ENCODE measurements around the gene GSG1L2.
"Not testable (repeated sequence)": the region's sequence is repeated elsewhere in the genome, so short reads cannot be mapped to it uniquely, and the experiment has no call there.

GSG1L2 gene

DNA sequence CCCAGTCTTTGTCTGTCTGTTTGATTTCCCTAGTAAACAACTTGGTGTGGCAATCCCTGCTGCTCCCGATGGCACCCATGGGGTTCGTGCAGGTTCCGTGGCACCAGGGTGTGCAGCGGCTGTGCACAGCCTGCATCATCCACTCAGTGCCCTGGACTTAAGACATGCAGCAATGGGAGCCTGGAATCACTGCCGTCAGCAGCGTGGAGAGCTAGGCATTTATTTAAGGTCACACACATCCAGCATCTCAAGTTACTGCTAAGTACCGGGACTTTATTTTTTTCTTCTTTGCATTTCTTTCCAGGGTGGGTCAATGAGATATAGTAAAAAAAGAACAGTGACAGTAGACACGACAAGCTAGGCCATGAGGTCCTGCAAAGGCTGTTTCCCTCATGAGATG, 33.3 kb downstream of the GSG1L2 start:
- no peak for DNase-seq

DNA sequence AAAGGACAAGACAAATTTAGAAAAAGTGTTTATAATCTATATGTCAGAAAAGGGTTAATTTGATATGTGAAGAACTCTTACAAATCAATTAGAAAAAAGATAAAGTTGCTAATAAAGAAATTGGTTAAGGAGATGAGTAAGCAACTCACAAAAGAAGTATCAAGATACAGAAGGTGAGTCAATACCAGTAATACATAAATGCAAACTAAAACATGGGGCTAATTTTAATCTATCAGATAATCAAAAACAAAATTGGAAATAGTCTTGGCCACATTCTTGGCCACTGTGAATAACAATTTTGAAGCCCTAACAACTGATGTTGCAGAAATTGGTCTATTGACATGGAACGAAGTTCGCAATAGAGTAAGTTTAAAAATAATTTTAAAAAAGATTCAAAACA, 37.3 kb downstream of the GSG1L2 start:
- no peak for DNase-seq

GRCh38 chr17:9783465-9783864, 38.4 kb downstream of the GSG1L2 start:
- not testable (repeated sequence) for DNase-seq

- DNase-seq: no peak
These were observed 38.8 kb downstream of the GSG1L2 start for GRCh38 chr17:9783050-9783449.

- no peak for DNase-seq
These were observed 41.3 kb downstream of the GSG1L2 start for GRCh38 chr17:9780552-9780951.

GRCh38 chr17:9776911-9777310, 45.0 kb downstream of the GSG1L2 start:
- DNase-seq: no peak

DNA sequence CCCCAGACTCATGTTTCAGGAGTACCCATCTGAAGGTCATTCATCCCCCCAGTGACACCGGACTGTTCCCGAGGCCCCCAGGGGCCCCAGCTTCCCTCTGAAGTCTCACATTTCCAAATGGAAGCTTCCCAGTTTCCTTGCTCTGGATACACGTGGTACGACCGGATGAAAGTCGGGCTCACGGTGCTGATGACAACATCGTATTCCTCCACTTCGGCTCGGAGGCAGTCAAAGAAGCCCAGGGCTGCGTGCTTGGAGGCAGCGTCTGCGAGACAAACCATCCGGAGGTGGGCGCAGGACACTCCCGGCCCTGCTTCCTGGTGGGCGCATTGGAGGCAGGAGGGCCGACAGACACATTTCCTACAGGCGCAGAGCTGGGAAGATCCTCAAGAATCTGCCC, 49.2 kb downstream of the GSG1L2 start:
- DNase-seq: no peak

DNA sequence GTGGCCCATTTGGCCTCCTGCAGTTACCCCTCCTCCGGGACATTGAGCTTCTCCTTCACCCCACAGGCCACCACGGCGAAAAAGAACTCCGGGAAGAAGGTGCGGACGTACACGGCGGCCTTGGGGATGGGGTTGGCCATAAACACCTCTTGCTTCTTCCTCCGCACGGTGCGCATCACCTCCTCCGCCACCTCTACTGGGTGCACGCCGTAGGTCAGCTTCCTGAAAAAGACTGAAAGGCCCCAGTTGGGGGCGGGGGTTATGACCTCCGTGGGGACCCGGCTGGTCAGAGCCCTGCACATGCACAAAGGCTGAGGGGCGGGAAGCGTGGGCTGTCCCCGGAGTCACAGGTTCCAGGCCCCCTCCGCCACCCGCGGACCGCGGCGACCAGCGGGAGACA, 50.4 kb downstream of the GSG1L2 start:
- no peak for DNase-seq

GRCh38 chr17:9769036-9769695, 52.7 kb downstream of the GSG1L2 start:
- DNase-seq: no peak

GRCh38 chr17:9768381-9768934, 53.4 kb downstream of the GSG1L2 start:
- peak in 1 of 2 donors; percentile 21 for DNase-seq

DNA sequence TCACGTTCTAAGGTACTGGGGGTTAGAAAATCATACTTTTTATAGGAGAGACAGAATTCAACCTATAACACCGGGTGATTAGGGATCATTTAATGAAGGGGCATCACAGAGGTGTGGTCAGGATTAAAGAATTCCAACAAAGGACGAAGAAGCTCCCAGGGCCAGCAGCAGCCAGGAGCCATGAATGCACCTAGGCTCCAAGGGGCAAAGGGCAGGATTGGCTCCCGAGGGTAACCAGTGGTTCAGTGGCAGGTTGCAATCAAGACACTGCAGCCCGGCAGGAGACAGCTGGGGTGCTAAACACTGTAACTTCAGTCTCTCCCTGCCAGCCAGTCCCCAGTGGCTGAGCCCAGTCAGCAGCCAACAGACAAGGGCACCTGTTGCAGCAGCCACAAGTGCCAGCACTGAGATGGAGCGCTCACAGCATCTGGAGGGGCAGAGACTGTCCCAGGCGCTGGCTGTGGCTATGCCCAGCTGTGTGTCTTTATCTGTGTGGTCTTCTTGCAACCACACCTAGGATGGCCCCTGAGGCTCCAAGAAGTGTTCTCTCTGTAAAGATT, 54.4 kb downstream of the GSG1L2 start:
- no peak for DNase-seq

DNA sequence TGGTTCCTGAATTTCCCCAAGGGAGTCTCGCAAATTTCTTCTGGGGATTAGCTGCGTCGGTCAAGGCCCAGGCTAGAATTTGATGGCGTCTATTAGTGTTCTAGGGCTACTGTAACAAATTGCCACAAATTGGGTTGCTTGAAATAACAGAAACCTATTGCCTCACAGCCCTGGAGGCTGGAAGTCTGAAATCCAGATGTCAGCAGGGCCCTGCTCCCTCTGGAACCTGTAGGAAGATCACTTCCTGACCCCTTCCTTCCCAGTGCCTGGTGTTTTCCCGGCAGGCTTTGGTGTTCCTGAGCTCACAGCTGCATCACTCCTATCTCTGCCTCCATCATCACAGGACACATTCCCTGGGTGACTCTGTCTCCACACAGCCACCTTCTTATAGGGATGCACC, 54.9 kb downstream of the GSG1L2 start:
- DNase-seq: no peak

DNA sequence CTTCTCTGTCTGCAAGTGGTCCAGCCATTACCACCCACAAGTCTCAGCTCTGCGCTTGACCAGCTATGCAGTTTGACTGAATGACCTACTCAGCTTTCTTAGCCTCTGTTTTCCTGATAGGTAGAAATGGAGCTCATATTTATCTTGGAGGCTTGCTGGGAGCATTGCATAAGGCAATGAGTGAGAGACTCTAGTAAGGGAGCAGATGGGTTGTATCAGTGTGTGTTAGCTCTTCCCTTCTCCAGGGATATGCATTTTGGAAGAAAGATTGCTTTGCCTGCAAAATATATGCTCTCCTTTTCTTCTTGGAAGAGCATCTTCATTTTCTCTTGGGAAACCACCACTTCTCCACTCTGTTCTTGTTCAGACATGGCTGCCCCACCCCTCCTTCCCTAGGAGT, 56.6 kb downstream of the GSG1L2 start:
- no peak for DNase-seq

GRCh38 chr17:9763643-9764042, 58.2 kb downstream of the GSG1L2 start:
- no peak for DNase-seq

DNA sequence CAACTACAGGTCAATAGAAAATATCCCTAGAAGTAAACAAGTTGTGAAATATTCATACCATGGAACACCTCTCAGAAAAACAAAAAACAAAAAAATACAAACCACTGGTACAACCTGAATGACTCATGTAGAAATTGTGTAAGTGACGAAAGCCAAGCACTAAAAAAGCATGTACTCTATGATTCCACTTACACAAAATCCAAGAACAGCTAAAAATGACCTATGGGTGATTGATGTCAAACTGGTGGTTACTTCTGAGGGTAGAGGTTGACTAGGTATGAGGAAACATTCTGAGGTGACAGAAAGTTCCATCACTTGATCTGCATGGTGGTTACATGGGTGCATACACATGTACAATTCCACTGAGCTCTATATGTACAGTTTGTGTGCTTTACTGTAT, 61.6 kb downstream of the GSG1L2 start:
- no peak for DNase-seq

DNA sequence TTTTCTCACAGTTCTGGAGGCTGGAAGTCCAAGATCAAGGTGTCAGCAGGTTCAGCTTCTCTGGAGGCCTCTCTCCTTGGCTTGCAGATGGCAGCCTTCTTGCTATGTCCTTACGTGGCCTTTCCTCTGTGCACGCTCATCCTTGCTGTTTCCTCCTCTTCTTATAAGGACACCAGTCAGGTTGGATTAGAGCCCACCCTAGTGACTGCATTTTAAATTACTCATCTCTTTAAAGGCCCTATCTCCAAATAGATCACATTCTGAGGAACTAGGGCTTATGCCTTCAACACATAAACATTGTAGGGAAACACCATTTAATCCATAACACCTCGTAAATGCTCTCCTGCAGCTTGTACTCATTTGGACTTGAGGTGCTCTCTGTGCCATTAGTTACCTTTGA, 66.8 kb downstream of the GSG1L2 start:
- DNase-seq: no peak

All from CD4-positive, alpha-beta T cell treated with Interferon alpha-2 for 1 hour (primary cell).